NCI-H2196 (cell line): ENCODE measurements around the gene LRRC8E.

Experiments used
- DNase-seq: peaks from one replicate; lab custom pipeline; 2025; ENCODE audit not compliant: unreplicated experiment; lab: John Stamatoyannopoulos, UW

Gene LRRC8E

DNA sequence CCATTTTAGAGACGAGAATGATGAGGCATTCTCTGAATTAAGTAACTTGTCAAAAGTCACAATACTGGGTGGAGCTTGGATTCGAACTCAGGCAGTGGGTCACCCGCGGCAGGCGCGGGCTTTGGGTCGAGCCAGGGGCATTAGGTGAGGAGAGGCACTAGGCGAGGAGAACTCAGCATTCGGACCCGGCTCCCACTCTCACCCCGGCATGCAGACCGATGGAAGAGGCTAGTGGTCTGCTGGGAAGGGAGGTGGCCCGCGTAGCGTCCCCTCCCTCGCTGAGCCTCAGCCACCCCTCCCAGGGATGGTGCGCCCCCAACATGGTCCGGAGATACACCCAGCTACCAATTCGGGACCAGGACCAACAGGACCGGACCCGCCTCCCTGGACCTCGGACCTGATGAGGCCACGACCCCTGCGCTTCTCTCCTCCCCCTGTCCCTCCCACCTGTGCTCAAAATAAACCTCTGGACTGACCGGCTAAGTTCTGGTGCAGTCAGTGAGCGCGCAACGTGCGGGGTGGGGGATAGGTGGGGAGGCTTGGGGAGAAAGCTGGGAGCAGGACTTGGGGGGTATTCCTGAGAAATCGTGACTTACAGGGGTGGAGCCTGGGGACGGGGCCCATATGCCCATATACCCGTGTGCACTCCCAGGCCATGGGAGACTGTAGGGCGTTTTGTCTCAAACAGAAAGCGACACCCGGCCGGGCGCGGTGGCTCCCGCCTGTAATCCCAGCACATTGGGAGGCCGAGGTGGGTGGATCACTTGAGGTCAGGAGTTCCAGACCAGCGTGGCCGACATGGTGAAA, 30.5 kb downstream of the LRRC8E start:
- no peak for DNase-seq

DNA sequence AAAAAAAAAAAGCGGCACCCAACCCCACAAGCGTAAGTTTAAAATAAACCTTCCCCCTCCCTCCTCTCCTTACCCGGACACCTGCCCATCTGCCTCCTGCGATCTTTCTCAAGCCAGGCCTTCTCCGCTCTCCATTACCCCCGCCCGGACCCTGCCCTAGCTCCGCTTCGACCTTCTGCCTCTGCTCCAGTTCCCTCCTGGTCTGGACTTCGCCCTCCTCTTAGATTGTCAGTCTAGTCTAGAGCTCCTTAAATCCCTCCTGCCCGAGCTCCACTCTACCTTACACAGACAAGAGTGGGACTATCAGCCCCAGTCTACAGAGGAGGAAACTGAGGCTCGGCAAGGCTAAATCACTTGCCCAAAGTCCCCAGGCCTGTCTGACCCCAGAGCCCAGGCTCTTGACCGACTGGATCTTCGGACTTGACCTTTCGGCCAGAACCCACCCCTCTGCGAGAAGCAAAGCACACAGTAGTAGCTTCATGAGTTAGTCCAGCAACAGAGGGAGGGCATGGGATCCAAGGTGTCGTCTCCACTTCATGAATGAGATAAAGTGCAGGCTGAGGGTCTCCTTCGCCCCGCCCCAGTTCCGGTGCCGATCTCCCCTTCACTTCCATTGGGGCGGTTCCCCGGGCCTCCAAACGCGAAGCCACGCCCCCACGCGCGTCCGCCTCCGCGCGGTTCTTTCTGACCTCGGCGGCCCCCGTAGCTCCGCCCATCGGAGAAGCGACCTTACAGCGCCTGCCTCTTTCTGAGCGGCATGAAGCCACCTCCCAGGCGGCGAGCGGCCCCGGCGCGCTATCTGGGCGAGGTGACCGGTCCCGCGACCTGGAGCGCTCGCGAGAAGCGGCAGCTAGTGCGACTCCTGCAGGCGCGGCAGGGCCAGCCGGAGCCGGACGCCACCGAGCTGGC, 31.6 kb downstream of the LRRC8E start, which contains the start of gene SNAPC2:
SNAPC2 (plus strand) TSS at position 729 of the 909 bp plus-strand sequence; CDS start at position 758, 29 bp downstream.
- DNase-seq, result peak; percentile 96

DNA sequence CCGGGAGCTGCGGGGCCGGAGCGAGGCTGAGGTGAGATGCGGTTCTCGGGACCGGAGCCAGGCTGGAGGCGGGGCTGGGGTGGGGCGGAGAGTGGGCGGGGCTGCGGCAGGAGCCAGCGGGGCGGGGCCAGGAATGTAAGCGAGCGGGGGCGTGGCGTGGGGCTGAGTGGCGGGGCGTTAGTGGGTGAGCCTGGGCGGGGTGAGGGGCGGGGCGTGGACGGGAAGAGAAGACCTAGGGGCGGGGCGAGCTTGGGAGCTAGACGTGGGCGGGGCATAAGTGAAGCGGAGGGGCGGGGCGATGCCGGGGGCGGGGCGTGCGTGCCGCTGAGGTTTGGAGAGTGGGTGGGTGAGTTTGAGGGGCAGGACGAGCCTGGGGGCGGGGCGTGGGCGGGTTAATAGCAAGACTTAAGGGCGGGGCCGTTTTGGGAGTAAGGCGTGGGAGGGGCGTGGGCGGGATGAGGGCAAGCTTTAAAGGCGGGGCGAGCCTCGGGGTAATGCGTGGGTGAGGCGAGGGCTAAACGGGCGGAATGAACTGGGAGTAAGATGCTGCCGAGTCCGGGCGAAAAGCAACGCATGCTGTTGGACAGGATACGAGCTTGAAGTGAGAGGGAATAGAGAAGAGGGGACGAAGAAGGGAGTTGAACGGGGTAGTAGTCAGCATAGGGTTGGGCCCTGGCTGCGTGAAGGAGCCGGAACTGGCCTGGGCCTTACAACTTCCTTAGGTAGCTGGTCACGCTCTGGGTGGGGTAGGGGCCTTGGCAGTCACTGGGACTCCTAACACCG, 32.4 kb downstream of the LRRC8E start:
- DNase-seq, result peak; percentile 96

DNA sequence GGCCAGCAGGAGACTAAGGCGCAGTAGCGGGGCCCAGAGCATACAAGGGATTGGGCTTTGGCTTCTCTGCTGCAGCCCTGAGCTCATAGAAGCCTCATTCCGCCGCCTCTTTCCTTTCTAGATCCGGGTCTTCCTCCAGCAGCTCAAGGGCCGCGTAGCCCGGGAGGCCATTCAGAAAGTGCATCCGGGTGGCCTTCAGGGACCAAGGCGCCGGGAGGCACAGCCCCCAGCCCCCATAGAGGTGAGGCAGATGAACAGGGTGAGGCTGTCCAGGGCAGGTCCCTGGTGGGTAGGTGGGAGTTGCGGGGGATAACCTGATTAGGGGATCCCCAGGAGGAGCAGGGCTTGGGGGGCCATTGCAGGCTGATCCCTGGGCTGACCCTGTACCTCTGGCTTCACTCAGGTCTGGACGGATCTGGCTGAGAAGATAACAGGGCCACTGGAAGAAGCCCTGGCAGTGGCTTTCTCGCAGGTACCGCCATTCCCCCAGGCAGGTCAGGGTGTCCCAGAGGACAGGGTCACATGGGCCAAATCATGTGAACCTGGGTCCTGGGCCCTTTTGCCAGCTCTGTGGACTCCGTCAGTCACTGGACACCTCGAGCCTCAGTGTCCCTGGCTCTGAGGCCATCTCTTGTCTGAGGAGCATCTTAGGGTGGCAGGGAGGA, 33.1 kb downstream of the LRRC8E start:
- peak; percentile 58 for DNase-seq

DNA sequence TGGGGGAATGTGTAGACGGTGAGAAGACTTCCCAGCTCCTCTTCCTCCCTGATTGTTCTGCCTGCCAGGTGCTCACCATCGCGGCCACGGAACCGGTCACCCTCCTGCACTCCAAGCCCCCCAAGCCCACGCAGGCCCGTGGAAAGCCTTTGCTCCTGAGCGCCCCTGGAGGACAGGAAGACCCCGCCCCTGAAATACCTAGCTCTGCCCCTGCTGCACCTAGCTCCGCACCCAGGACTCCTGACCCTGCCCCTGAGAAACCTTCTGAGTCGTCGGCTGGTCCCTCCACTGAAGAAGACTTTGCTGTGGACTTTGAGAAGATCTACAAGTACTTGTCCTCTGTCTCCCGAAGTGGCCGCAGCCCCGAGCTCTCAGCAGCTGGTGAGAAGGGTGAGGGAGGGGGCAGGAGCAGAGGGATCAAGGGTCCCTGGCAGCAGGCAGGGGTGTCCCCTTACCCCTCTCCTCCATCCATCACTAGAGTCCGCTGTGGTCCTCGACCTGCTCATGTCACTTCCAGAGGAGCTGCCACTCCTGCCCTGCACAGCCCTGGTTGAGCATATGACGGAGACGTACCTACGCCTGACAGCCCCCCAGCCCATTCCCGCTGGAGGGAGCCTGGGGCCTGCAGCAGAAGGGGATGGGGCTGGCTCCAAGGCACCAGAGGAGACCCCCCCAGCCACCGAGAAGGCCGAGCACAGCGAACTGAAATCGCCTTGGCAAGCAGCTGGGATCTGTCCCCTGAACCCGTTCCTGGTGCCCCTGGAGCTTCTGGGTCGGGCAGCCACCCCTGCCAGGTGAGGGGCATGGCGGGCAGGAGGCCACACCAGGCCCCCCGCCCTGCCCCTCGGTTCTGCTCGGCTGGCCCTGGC, 33.9 kb downstream of the LRRC8E start:
- no peak for DNase-seq

DNA sequence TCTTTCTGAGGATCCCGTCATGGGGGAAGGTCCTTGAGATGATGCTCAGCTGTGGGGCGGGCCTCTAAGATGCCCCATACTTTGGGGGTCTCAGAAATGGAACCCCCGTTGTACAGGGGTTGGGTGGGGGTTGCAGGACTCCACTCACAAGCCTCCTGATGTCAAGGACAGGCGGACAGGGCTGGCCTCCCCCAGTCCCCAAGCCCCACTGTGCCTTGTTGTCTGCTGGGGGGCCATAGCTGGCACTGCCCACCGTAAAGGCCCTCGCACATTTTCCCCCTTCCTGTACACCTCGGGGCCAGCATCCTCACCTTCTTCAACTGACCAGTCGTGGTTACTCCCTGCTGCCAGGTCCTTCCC, 34.5 kb downstream of the LRRC8E start:
- DNase-seq, result no peak

DNA sequence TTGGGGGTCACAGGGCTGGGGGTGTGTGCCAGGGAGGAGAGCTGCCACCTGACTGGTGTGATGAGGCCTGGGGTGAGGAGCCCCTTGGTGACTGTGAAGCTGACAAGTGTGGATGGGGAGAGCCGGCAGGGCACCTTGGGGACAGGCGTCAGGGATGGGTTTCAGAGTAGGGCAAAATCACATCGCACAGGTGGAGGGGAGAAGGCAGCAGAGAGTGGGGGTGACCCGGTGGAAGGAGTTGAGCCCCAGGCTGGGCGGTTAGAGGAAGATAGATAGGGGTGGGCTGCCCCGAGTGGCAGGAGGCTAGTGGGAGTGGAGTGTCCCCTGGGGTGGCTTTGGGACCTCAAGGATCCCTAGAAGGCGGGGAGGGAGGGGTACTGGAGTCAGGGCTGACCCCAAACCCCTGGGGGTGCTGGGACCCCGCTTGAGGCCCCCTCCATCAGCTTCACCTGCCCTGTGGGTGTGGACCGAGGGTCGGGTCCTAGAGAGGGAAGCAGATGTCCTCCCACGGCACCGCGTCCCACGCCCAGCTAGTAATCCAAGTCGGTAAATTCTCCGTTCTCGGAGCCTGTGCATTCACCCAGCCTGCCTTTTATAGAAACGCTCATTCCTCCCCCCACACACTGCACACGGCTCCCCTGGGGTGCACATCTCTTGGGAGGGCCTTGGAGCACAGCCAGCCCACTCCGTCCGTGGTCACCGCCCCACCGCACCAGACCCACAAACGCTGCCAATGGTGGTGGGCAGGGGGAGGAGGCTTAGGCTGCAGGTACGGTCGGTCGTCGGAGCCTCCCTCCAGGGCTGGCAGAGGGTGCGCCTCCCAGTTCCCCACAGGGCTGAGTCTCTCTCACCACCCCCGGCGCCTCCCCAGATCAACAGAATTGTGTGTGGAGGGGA, 35.2 kb downstream of the LRRC8E start:
- DNase-seq, result no peak

DNA sequence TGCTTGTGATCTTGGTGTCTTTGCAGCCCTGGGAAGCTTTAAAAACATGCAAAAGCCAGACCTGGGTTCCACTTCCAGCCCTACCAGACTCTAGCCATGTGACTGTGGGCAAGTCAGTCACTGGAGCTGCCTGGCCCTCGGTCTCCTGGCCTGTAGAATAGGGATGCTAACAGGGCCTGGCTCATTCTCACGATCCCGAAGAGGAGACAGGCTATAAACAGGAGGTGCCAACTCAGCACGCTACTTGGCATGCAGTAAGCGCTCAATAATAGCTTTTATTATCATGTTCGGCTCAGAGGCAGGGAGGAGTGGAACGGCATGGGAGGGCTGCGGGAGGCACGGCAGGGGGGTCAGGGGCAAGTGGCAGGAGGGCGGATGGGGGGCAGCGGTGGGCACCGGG, 35.9 kb downstream of the LRRC8E start:
- DNase-seq, result no peak

DNA sequence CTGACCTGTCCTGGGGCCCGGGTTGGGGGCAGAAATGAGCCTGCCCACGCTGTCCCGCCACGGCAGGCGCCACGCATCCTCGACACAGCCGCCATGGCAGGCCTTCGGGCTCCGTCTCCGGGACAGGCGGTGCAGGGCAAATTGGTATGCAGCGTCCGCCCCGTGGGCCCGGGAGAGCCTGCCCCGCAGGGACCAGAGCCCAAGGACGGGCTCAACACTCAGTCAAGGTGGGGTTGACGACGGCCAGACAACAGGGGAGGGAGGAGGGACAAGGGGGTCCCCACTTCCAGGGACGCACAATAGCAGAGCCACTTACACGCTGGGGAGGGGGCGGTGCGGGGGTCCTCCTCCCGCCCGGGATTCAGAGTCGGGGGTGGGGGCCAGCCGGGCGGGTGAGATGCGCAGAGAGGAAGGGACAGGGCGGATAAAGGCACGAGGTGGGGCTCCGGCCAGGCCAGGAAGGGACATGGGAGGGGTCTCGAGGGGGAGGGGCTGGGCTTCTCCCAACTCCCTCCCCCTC, 36.4 kb downstream of the LRRC8E start:
- DNase-seq, result no peak

DNA sequence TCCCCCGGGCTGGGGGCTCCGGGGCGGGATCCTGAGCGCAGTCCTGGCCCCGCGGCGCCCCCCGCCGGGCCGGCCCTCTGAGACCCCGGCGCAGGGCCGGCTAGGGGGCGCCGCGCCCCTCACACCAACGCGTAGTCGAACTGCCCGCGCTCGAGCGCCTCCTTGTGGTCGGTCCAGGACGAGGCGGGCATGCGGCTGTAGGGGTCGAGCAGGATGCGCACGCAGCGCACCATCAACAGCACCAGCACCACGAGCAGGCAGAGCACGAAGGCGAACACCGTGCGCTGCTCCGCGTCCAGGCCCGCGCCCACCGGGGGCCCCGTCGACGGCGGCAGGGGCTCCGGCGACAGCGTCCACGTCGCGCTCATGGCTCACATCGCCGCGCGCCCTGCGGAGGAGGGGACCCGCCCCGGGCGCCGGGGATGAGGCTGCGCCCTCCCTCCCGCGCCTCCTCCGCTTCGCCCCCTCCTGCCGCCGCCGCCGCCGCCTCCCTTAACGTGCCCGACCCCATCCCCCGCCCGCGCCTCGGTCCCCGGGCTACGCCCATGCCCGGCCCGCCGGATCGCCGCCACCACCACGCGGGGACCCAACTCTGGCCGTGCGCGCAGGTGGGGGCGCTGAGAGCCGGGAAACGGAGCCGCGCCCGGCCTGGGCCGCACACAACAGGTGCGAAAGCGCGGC, 37.0 kb downstream of the LRRC8E start:
- peak; percentile 85 for DNase-seq

DNA sequence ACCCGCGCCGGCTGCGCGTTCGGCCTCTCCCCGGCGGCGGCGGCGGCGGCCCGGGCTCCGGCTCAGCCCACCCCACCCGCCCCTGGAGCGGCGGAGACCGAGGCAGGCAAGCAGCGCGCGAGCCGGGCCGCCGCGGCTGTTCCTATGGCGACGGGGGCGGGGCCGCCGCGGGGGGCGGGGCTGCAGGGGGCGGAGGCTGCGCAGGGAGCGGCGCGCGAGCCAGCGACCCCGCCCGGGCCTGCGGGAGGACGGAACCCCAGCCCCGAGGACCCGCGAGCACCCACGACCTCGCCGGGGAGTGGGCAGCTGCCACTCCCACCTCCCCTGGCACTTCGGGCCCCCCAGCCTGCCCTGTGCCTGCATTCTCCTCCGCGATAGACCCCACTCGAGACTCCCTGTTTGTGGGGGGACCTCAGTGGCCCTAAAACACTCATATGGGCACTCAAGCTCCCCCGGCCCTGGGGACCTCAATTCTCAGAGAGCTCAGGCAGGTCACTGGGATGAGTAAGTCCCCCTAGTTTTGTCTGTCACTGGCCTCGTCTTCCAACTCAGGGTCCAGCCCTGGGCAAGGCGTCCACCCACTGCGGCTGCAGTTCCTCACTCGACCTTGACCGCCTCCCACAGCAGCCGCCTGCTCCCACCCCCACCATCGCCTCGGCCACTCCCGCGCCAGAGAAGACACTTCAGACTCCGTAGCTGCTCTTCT, 37.9 kb downstream of the LRRC8E start, which contains the start of gene CTXN1:
CTXN1 (minus strand) TSS at position 115 of the 706 bp plus-strand sequence. CDS start 597 bp downstream, outside the sequence.
- peak; percentile 65 for DNase-seq

DNA sequence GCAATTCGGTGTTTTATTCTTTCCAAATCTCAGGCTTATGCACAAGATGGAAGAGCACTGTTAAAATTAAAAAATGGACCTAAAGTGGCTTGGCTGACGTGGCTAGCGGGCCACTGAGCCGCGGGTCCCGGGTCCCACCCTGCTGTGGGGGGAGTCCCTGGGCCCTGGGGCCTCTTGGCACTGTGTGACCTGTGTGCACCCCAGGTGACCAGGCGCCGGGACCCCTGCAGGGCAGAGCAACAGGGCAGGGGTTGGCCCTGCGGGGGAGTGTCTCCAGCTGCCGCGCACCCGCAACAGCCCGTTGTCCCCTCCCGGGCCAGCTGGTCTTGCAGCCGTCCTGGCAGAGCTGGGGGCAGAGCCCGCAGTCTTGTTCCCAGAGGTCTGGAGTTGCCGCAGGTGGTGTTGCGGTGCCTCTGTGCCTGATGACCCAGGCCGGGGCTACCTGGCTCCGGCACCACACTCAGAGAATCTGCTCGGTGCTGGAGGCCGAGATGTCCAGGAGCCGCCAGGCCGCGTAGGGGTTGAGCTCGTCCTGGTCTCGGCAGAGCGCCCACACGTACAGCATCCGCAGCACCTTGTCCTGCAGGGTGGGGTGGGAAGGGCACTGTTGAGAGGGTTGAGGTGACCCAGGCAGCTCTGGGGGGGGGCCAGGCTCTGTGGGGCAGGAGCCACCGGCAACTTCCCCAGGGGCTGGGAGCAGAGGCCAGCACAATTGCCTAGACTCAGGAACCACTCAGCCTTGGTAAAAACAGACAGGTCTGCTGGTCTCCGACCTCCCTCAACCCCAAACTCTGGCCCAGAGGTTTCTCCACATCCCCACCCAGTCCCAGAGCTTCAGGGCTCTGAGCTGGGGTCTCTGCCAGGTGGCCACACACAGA, 38.7 kb downstream of the LRRC8E start:
- DNase-seq, result no peak

DNA sequence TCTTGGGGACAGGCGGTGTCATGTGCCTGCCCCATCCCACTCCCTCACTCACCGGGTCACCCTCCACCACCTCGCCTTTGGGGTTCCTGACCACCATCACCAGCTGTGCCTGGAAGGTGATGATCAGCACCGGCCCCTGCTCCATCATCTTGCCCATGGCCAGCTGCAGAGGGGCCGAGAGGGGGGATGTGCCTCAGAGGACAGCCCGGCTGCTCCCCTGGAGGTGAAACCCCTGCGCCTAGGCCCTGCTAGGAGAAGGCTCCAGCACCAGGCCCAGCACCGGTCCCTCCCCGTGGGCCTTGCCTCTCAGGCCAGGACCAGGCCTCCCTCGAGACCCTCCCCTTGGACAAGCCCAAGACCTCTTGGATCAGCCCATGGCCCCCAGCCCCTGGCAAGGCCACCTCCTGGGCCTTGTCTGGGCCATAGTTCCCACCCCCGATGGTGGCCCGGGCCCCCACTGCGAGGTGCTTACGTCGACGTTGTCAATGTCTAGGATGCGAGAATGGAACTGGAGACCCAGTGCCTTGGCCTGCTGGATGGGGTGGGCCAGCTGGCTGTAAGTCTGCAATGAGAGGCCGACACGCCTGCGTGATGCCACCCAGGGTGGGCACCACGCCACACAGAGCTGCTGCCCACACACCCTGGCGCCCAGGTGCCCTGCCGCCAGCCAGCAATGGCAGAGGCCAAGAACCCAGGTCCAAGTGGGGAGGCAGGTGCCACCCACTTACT, 39.5 kb downstream of the LRRC8E start:
- no peak for DNase-seq

DNA sequence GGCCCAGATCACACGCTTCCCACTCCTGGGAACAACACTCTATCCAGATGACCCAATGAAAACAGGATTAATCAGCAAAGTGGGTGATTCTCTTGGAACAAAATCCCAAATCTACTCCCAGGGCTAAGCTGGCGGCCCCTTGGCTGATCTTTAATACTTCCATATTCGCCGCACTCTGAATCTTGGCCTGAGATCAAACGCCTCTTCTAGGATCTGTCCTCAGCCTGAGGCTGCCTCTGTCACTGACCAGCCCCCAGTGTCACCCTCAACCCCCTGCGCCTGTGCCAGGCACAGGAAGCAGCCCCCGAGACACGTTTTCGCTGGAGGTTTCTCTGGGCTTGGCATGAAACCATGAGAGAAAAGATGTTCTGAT, 40.0 kb downstream of the LRRC8E start:
- DNase-seq, result no peak
